ENCODE data around the gene PRMT2.
"Not testable (repeated sequence)": the region's sequence is repeated elsewhere in the genome, so short reads cannot be mapped to it uniquely, and the experiment has no call there.

The PRMT2 gene

GRCh38 chr21:46618738-46619379 is 16.6 kb upstream of the PRMT2 start:
- no peak for DNase-seq

GRCh38 chr21:46619846-46620245 is 15.6 kb upstream of the PRMT2 start:
- no peak for DNase-seq

GRCh38 chr21:46620846-46621245 is 14.6 kb upstream of the PRMT2 start:
- no peak for DNase-seq

- DNase-seq, result peak; percentile 10
Measured at GRCh38 chr21:46621457-46622182, 13.9 kb upstream of the PRMT2 start.

GRCh38 chr21:46622226-46622625 is 13.2 kb upstream of the PRMT2 start:
- peak; percentile 74 for DNase-seq

GRCh38 chr21:46624050-46624449 is 11.4 kb upstream of the PRMT2 start:
- no peak for DNase-seq

- DNase-seq, result no peak
Measured at GRCh38 chr21:46625759-46626158, 9.7 kb upstream of the PRMT2 start.

- DNase-seq, result peak; percentile 59
Measured at GRCh38 chr21:46626536-46626935, 8.9 kb upstream of the PRMT2 start.

- DNase-seq, result no peak
Measured at GRCh38 chr21:46626975-46627501, 8.4 kb upstream of the PRMT2 start.

- no peak for DNase-seq
Measured at GRCh38 chr21:46627726-46628125, 7.7 kb upstream of the PRMT2 start.

GRCh38 chr21:46628868-46629267 is 6.6 kb upstream of the PRMT2 start:
- no peak for DNase-seq

GRCh38 chr21:46630915-46631314 is 4.6 kb upstream of the PRMT2 start:
- DNase-seq, result not testable (repeated sequence)

GRCh38 chr21:46633566-46633965 is 1.9 kb upstream of the PRMT2 start:
- DNase-seq, result peak; percentile 53

- DNase-seq, result no peak
Measured at GRCh38 chr21:46634427-46634826, 1.0 kb upstream of the PRMT2 start.

GRCh38 chr21:46634966-46635323 is 529 bp upstream of the PRMT2 start:
- DNase-seq, result no peak

GRCh38 chr21:46636181-46636512 is 673 bp downstream of the PRMT2 start:
- no peak for DNase-seq

GRCh38 chr21:46636550-46637285 is 1.2 kb downstream of the PRMT2 start:
- DNase-seq, result no peak

- no peak for DNase-seq
Measured at GRCh38 chr21:46637952-46638746, 2.7 kb downstream of the PRMT2 start.

GRCh38 chr21:46639489-46640386 is 4.3 kb downstream of the PRMT2 start:
- DNase-seq, result no peak

- no peak for DNase-seq
Measured at GRCh38 chr21:46641656-46642055, 6.2 kb downstream of the PRMT2 start.

- DNase-seq, result no peak
Measured at GRCh38 chr21:46643379-46644177, 8.1 kb downstream of the PRMT2 start.

Data from CD4-positive, alpha-beta T cell treated with Interferon gamma for 1 hour (primary cell).